CD1c-positive myeloid dendritic cell (primary cell): Measurements from ENCODE around the gene APPL2.
"Not testable (repeated sequence)": the region's sequence is repeated elsewhere in the genome, so short reads cannot be mapped to it uniquely, and the experiment has no call there.

Source experiments
- DNase-seq: peaks from one replicate; pipeline ENCODE4 v3.0.0-alpha.2; 2016; ENCODE audit errors: extremely low spot score

APPL2 gene

GRCh38 chr12:105256431-105256830, 20.5 kb upstream of the APPL2 start:
- DNase-seq: not testable (repeated sequence)

- DNase-seq: no peak
Measured at GRCh38 chr12:105256011-105256410, 20.0 kb upstream of the APPL2 start.

- no peak for DNase-seq
Measured at GRCh38 chr12:105253866-105254513, 18.0 kb upstream of the APPL2 start.

GRCh38 chr12:105252901-105253300, 16.9 kb upstream of the APPL2 start:
- no peak for DNase-seq

GRCh38 chr12:105245776-105246427, 9.9 kb upstream of the APPL2 start:
- DNase-seq: not testable (repeated sequence)

GRCh38 chr12:105245291-105245690, 9.3 kb upstream of the APPL2 start:
- no peak for DNase-seq

GRCh38 chr12:105240228-105240627, 4.3 kb upstream of the APPL2 start:
- DNase-seq: no peak

GRCh38 chr12:105239304-105239703, 3.3 kb upstream of the APPL2 start:
- DNase-seq: no peak

- DNase-seq: no peak
Measured at GRCh38 chr12:105237666-105238065, 1.7 kb upstream of the APPL2 start.

- no peak for DNase-seq
Measured at GRCh38 chr12:105235281-105235731, 668 bp downstream of the APPL2 start.

GRCh38 chr12:105234197-105234596, 1.8 kb downstream of the APPL2 start:
- no peak for DNase-seq

GRCh38 chr12:105233041-105233905, 2.7 kb downstream of the APPL2 start:
- DNase-seq: no peak

GRCh38 chr12:105231396-105231795, 4.6 kb downstream of the APPL2 start:
- no peak for DNase-seq

- DNase-seq: no peak
Measured at GRCh38 chr12:105229371-105229770, 6.6 kb downstream of the APPL2 start.

GRCh38 chr12:105228966-105229365, 7.0 kb downstream of the APPL2 start:
- DNase-seq: no peak

- peak; percentile 79 for DNase-seq
Measured at GRCh38 chr12:105228494-105228893, 7.5 kb downstream of the APPL2 start.

GRCh38 chr12:105227879-105228278, 8.1 kb downstream of the APPL2 start:
- no peak for DNase-seq

GRCh38 chr12:105226219-105226618, 9.8 kb downstream of the APPL2 start:
- DNase-seq: peak; percentile 51

- DNase-seq: no peak
Measured at GRCh38 chr12:105225505-105226015, 10.4 kb downstream of the APPL2 start.

GRCh38 chr12:105224399-105224798, 11.6 kb downstream of the APPL2 start:
- DNase-seq: no peak

- no peak for DNase-seq
Measured at GRCh38 chr12:105223884-105224283, 12.1 kb downstream of the APPL2 start.

GRCh38 chr12:105223352-105223845, 12.6 kb downstream of the APPL2 start:
- DNase-seq: no peak
